Stimulated activated CD8-positive, alpha-beta memory T cell treated with anti-CD3 and anti-CD28 coated beads, Interleukin-15, amount 100 ng/mL, for 48 hours (primary cell): ENCODE data around the gene EIF2B5.
"Not testable (repeated sequence)": the region's sequence is repeated elsewhere in the genome, so short reads cannot be mapped to it uniquely, and the experiment has no call there.

ENCODE experiments used
- DNase-seq, 2 donors: peaks; one replicate each; pipeline ENCODE4 v3.0.0-alpha.2; 2020; ENCODE audit warnings: low read depth in 2 of 2

Gene EIF2B5

GRCh38 chr3:184145751-184146270 lies 10.7 kb downstream of the EIF2B5 start:
- DNase-seq = no peak

GRCh38 chr3:184148076-184148475 lies 12.9 kb downstream of the EIF2B5 start:
- no peak for DNase-seq

- DNase-seq = no peak
Measured at GRCh38 chr3:184149123-184149522, 14.0 kb downstream of the EIF2B5 start.

DNA sequence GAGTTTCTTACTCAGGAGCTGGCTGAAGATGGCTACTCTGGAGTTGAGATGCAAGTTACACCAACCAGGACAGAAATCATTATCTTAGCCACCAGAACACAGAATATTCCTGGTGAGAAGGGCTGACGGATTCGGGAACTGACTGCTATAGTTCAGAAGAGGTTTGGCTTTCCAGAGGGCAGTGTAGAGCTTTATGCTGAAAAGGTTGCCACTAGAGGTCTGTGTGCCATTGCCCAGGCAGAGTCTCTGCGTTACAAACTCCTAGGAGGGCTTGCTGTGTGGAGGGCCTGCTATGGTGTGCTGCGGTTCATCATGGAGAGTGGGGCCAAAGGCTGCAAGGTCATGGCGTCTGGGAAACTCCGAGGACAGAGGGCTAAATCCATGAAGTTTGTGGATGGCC lies 14.6 kb downstream of the EIF2B5 start:
- not testable (repeated sequence) for DNase-seq

DNA sequence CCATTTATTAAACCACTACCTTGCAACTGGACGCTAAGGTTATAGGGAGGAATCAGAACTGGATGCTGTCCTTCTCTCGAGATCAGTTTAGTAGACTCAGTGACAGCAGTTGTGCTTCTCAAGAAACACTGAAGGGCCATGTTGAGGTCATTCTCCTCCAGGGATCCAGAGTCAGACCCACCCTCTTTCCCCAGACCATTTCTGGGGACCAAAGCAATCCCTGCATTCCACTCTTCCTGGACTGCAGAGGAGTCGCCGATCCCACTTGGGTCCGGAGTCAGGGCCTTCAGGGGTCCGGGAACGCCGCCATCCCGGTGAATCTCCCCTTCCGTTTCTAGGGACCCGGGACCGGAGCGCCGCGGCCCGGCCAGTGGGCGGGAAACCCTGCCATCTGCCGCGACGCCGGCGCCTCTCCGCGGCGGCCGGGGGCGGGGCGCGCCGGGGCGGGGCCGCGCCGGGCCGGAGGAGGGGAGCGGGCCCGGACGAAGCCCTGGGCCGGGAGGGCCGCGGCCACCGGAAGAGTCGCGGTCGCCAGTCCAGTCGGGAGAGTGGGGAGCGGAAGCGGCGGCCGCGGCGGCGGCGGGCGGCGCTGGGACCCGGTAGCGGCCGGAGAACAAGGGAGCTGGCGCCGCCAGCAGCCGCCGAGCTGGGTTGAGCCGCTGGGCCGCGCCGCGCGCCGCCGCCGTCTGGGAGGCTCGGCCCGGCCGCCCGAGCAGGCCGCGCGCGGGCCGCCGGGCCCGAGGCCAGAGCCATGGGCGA lies 19.9 kb downstream of the EIF2B5 start, which contains the start of gene DVL3:
DVL3 (plus strand) TSS at position 493 of the 759 bp plus-strand sequence; CDS start at position 752, 259 bp downstream.
- DNase-seq = peak in 1 of 2 donors; percentile 42

GRCh38 chr3:184155644-184156521 lies 20.7 kb downstream of the EIF2B5 start:
- DNase-seq = no peak

DNA sequence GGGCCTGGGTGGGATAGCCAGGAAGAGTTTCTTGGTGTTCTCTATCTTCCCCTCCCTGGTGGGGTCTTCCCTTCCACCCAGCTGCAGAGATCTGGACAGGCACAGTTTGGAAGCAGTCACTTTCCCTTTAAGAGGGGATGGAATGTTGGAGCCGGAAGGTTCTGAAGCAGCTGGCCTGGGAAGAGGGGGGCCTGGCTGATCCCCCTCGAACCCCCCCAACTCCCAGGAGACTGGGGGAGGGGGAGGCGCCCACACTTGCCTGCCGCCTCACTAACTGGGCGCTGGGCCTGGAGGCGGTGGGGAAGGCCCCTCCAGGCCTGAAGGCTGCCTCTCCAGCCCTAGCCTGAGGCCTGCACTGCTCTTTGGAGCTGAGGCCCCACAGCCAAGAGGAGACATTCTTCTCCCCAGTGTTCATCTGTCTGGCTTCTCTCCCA lies 21.4 kb downstream of the EIF2B5 start:
- DNase-seq = no peak

- DNase-seq = no peak
Measured at GRCh38 chr3:184157206-184157605, 22.0 kb downstream of the EIF2B5 start.

DNA sequence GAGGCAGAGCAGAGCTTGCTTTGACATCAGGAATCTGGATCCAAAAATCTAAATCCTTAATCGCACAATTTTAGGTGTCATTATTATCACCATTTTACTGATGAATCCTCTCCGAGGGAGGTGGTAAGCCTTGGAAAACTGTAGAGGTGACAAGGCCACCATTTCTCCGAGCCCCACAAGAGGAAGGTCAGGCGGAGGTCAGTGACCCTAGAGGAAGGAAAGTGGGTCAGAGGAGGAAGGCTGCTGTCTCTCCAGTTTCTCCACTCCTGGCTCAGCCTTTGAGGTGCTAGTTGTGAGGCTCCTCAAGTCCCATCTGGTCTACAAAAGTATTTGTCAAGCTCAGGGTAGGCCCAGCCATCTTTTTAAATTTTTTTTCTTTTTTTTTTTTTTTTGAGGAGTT lies 23.2 kb downstream of the EIF2B5 start:
- DNase-seq = no peak

GRCh38 chr3:184160456-184160855 lies 25.3 kb downstream of the EIF2B5 start:
- DNase-seq = no peak

GRCh38 chr3:184162571-184163070 lies 27.5 kb downstream of the EIF2B5 start:
- not testable (repeated sequence) for DNase-seq

GRCh38 chr3:184164648-184165330 lies 29.6 kb downstream of the EIF2B5 start:
- no peak for DNase-seq

DNA sequence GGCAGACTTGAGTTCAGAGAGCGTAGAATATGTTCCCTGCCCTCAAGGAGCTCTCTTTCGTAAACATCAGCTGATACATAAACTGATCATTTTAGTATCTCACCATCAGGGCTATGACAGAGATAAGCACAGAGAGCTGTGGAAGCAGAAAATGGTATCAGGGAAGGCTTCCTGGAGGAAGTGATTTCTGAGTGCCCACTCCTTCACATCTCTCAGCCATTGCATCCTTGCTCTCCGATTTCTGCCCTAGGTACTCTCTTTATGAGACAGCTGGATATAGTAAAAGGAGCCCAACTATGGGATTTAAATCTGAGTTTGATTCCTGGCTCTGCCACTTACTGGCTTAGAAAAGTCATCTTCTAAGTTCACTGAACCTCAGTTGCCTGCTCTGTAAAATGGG lies 30.4 kb downstream of the EIF2B5 start:
- no peak for DNase-seq

GRCh38 chr3:184166671-184167070 lies 31.5 kb downstream of the EIF2B5 start:
- no peak for DNase-seq

- DNase-seq = no peak
Measured at GRCh38 chr3:184167786-184168185, 32.6 kb downstream of the EIF2B5 start.

- DNase-seq = no peak
Measured at GRCh38 chr3:184168363-184169120, 33.4 kb downstream of the EIF2B5 start.

DNA sequence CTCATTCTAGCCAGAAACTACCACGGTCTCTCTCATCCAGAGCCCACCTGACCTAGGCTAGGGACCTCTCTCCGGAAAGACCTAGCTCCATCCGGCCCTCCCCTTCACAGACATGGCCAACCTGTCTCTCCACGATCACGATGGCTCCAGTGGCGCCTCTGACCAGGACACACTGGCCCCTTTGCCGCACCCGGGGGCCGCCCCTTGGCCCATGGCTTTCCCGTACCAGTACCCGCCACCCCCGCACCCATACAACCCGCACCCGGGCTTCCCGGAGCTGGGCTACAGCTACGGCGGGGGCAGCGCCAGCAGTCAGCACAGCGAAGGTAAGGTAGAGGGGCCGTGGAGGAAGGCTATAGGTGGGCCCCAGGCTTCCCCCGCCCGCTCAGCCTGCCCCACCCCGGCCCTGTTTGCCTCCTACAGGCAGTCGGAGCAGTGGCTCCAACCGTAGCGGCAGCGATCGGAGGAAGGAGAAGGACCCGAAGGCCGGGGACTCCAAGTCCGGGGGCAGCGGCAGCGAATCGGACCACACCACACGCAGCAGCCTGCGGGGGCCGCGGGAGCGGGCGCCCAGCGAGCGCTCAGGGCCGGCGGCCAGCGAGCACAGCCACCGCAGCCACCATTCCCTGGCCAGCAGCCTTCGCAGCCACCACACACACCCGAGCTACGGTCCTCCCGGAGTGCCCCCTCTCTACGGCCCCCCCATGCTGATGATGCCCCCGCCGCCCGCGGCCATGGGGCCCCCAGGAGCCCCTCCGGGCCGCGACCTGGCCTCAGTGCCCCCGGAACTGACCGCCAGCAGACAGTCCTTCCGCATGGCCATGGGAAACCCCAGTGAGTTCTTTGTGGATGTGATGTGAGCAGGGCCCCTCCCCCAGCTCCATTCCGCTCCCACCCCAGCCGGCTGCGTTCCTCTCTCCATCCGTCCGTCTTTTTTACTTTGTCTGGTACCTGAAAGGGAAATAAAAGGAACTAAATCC lies 35.0 kb downstream of the EIF2B5 start:
- no peak for DNase-seq

DNA sequence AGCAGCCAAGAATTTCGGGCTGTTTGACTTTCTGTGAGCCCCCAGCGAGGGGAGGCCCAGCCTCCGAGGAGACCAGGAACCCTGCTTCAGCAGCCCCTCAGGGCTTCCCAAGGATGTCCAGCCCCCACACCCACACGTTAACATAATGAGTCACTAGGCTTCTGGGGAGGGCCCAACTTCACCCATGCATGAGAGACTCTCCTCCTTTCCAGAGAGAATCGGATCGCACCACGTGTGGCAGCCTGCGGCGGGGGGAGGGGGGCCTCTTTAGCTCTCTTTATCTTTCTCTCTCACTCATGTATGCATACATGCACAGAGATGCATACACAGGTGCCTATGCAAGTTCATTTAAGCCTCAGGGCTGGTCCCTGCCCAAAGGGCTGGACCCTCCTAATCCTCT lies 36.4 kb downstream of the EIF2B5 start:
- no peak for DNase-seq

- DNase-seq = no peak
Measured at GRCh38 chr3:184172681-184173373, 37.7 kb downstream of the EIF2B5 start.
